Astrocyte (in vitro differentiated cells and primary cell): ENCODE results near the gene KCNMB4.

Experiments
- CTCF ChIP-seq: IDR thresholded peaks from 2 replicates; pipeline ENCODE4 v1.5.1; 2011; ENCODE audit warnings: low read depth, mild to moderate bottlenecking, inconsistent platforms, low read length, moderate library complexity; ENCODE audit not compliant: insufficient read depth
- EZH2 ChIP-seq: IDR thresholded peaks from 2 replicates; pipeline ENCODE4 v1.6.1; 2012; ENCODE audit warnings: mild to moderate bottlenecking, low read length, inconsistent platforms; ENCODE audit not compliant: insufficient read depth

- TF ChIP-seq CTCF, result no peak
- no peak for TF ChIP-seq EZH2
Observed at GRCh38 chr12:70400124-70400523, 34.0 kb downstream of the KCNMB4 start.
